Common myeloid progenitor, CD34-positive (primary cell): ENCODE measurements around the gene RNASE2.
"Not testable (repeated sequence)": the region's sequence is repeated elsewhere in the genome, so short reads cannot be mapped to it uniquely, and the experiment has no call there.

Experiments used
- CTCF ChIA-PET: fragments of 350-600 bp; sonication (Branson Sonifier 250); formaldehyde crosslinking; loops from one replicate; lab custom pipeline; 2021; ENCODE audit warnings: antibody characterized with exemption; lab: Charles Lee
- POLR2A ChIA-PET: fragments of 350-600 bp; sonication (Branson Sonifier 250); formaldehyde crosslinking; loops from one replicate; lab custom pipeline; 2021; ENCODE audit warnings: antibody characterized with exemption; lab: Charles Lee
- DNase-seq, 3 donors: peaks; one replicate each; pipeline versions ENCODE4 v3.0.0 to v3.0.0-alpha.2; 2013
- H3K27ac ChIP-seq, 2 experiments: 1 replicate in 1 of 2; 2 replicates in 1 of 2; pipeline ENCODE4 v1.7.0; 2013; ENCODE audit warnings: inconsistent platforms in 2 of 2, low read length in 2 of 2, mild to moderate bottlenecking in 2 of 2, low read depth in 1 of 2, moderate library complexity in 1 of 2; ENCODE audit not compliant: severe bottlenecking in 2 of 2, insufficient read depth in 1 of 2, poor library complexity in 1 of 2
- H3K27me3 ChIP-seq, 5 experiments: replicated peaks in 2 of 5; 1 replicate in 3 of 5; 2 replicates in 2 of 5; pipeline versions ENCODE4 v1.6.1 to v1.7.0; 2013; ENCODE audit warnings: low read length in 4 of 5, mild to moderate bottlenecking in 2 of 5, moderate library complexity in 2 of 5, inconsistent platforms in 1 of 5; ENCODE audit not compliant: insufficient read depth in 5 of 5, control insufficient read depth in 4 of 5
- H3K36me3 ChIP-seq, 4 experiments: 1 replicate in 2 of 4; 2 replicates in 2 of 4; pipeline versions ENCODE4 v1.6.1 to v1.7.0; 2013; ENCODE audit warnings: low read length in 3 of 4, control low read depth in 1 of 4, mild to moderate bottlenecking in 1 of 4; ENCODE audit not compliant: control insufficient read depth in 4 of 4, insufficient read depth in 4 of 4
- H3K4me1 ChIP-seq, 4 experiments: 1 replicate in 3 of 4; 2 replicates in 1 of 4; pipeline versions ENCODE4 v1.6.1 to v1.7.1; 2013; ENCODE audit warnings: low read length in 3 of 4, mild to moderate bottlenecking in 3 of 4, control low read depth in 1 of 4, inconsistent platforms in 1 of 4, moderate library complexity in 1 of 4; ENCODE audit not compliant: control insufficient read depth in 4 of 4, insufficient read depth in 4 of 4; ENCODE audit errors: control extremely low read depth in 1 of 4
- H3K4me3 ChIP-seq, 7 experiments: 1 replicate in 4 of 7; 2 replicates in 3 of 7; pipeline versions ENCODE4 v1.5.1 to v1.7.0; 2013; ENCODE audit warnings: mild to moderate bottlenecking in 7 of 7, low read length in 6 of 7, moderate library complexity in 6 of 7, inconsistent platforms in 2 of 7, low read depth in 2 of 7, control low read depth in 1 of 7; ENCODE audit not compliant: insufficient read depth in 4 of 7, control insufficient read depth in 1 of 7; ENCODE audit errors: extremely low read depth in 1 of 7
- H3K9me3 ChIP-seq, 5 experiments: 1 replicate in 4 of 5; 2 replicates in 1 of 5; pipeline versions ENCODE4 v1.6.1 to v1.7.1; 2013; ENCODE audit warnings: low read length in 4 of 5, mild to moderate bottlenecking in 2 of 5, inconsistent platforms in 1 of 5, low read depth in 1 of 5, moderate library complexity in 1 of 5; ENCODE audit not compliant: control insufficient read depth in 4 of 5, insufficient read depth in 2 of 5; ENCODE audit errors: control extremely low read depth in 1 of 5
- WGBS: methylation state at CpG from one replicate; pipeline ENCODE4 v1.1.5; 2013; ENCODE audit not compliant: insufficient coverage; 5-methylcytosine and 5-hydroxymethylcytosine counted together

Gene RNASE2

DNA sequence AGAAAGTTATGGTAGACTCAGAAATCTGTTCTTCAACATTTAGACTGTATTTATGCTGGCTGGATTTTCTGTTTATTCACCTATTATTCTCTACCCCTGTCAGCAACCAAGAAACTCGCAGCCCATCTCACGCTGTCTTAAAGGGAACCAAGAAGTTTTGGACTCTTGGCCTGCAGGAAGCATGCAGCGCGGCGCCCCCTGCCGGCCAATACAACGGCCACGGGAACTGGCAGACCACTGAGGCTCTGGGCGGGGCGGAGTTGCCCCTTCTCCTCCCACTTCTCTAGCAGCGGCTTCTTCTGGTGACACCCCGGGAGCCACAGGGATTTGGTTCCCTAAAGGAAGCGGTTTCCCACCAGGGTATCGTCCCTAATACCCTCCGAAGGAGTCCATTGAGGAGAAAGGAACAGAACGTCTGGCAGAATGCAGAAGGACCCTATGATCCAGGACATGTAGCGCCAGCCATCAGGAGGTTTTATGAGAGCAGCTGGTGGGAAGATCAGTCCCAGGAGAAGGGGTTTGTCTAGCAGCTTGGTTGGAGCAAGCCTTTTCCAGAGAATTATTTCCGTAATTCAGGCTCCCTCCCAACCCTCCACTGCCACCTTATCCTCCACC lies 21.0 kb upstream of the RNASE2 start:
- Histone ChIP-seq H3K4me1 (no peaks in the 10 kb centered on the region), H3K9me3 (peaks cover 0 to 3% (median 0%) of the 10 kb centered on the region in 5 experiments), H3K4me3 (no peak overlapping the region), H3K36me3 (no peaks in the 10 kb centered on the region), H3K27ac (no peak overlapping the region), H3K27me3 (no peaks in the 10 kb centered on the region)
- peak in 2 of 3 donors; percentile 15 to 31 for DNase-seq
- 71% methylated on average over 15 of the region's 18 CpGs for WGBS
- ChIA-PET CTCF (interaction anchor here (1.2 to 2.1 kb wide), 3 partner anchors 9 to 31 kb away, joined by 3 to 5 read pairs (median 4); partner anchors contain the start of gene RNASE2), POLR2A (no interaction called here)

DNA sequence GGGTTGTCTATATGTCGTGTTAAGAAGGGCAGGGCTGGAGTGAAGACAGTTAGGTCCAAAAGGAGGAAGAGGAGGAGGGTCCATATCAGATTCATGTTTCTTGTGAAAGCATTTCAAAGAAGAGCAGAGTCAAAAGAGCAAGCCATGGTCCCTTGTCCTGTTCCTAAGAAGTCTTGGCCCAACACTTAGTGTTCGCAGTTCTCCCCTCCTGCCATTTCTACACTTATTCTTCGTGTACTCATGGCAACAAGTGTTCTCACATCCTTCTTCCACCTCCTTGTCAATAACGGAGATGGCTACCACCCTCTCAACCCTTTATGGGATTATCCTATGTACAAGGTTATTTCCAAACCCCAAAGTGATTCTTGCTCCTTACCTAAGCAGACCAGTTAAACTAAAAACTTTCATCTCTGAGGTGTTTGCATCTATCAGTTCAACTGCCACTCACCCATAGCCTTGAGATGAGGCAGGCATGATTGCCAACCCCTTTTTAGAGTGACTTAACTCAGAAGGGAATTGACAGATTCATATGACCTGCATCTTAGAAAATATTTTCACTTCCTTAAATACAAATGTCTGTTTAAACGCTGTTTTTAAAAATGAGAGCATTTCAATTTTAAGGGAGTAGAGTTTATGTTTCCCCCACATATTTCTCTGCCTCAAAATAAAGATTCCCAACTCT lies 19.8 kb upstream of the RNASE2 start:
- CTCF ChIA-PET: no interaction called here
- POLR2A ChIA-PET: no interaction called here
- DNase-seq: no peak
- Histone ChIP-seq H3K4me3 (no peak overlapping the region), H3K36me3 (no peaks in the 10 kb centered on the region), H3K9me3 (peaks cover 0 to 3% (median 0%) of the 10 kb centered on the region in 5 experiments), H3K4me1 (no peaks in the 10 kb centered on the region), H3K27ac (no peak overlapping the region), H3K27me3 (no peaks in the 10 kb centered on the region)
- 100% methylated on average over 3 of the region's 5 CpGs for WGBS

GRCh38 chr14:20945146-20945545 lies 10.1 kb upstream of the RNASE2 start:
- 21% methylated on average over 2 of the region's 6 CpGs for WGBS
- H3K9me3 ChIP-seq, H3K27me3 ChIP-seq, H3K36me3 ChIP-seq, CTCF ChIA-PET, H3K4me3 ChIP-seq, POLR2A ChIA-PET, H3K27ac ChIP-seq: not testable (repeated sequence)
- DNase-seq: peak; percentile 58 to 89 (median 76)
- H3K4me1 ChIP-seq: peaks cover 2 to 19% (median 8%) of the 10 kb centered on the region in 4 experiments

GRCh38 chr14:20946707-20947106 lies 8.6 kb upstream of the RNASE2 start:
- peaks cover 2 to 19% (median 8%) of the 10 kb centered on the region in 4 experiments for H3K4me1 ChIP-seq
- DNase-seq, H3K9me3 ChIP-seq, H3K27me3 ChIP-seq, CTCF ChIA-PET, POLR2A ChIA-PET, H3K36me3 ChIP-seq, H3K27ac ChIP-seq, H3K4me3 ChIP-seq: not testable (repeated sequence)
- WGBS: no CpG with 5 or more reads among the region's 9 CpGs

DNA sequence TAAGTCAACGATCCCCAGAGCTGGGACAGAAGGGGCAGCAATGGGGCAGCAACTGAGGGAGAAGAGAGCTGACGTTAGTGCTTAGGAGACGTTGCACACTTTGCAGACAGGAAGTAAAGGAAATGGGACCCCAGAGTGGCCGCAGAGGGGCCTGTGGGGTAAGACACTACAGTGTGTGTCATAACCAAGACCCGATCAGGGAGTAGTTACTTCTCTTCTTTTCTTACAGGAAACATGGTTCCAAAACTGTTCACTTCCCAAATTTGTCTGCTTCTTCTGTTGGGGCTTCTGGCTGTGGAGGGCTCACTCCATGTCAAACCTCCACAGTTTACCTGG lies 219 bp downstream of the RNASE2 start:
- 16% methylated on average over 5 of the region's 5 CpGs for WGBS
- Histone ChIP-seq H3K4me3 (peak overlapping the region in 1 of 7 experiments; percentile 21), H3K4me1 (peaks cover 0 to 37% (median 6%) of the 10 kb centered on the region in 4 experiments)
- H3K9me3 ChIP-seq, H3K36me3 ChIP-seq, H3K27me3 ChIP-seq, H3K27ac ChIP-seq: not testable (repeated sequence)
- ChIA-PET CTCF (interaction anchor here (0.9 to 1.5 kb wide), 3 partner anchors 15 to 22 kb away, joined by 4 read pairs; no protein-coding TSS in a partner anchor), POLR2A (interaction anchor here (0.6 kb wide), 1 partner anchor 186 kb away, joined by 5 read pairs; no protein-coding TSS in a partner anchor)
- DNase-seq: peak in 2 of 3 donors; percentile 33 to 38

- 94% methylated on average over 3 of the region's 11 CpGs for WGBS
- Histone ChIP-seq H3K27ac (no peak overlapping the region), H3K4me1 (peaks cover 0 to 42% (median 7%) of the 10 kb centered on the region in 4 experiments), H3K36me3 (no peaks in the 10 kb centered on the region), H3K27me3 (no peaks in the 10 kb centered on the region), H3K9me3 (no peaks in the 10 kb centered on the region), H3K4me3 (no peak overlapping the region)
- no peak for DNase-seq
- POLR2A ChIA-PET: no interaction called here
- CTCF ChIA-PET: interaction anchor here (0.9 kb wide), 1 partner anchor 15 kb away, joined by 4 read pairs; no protein-coding TSS in a partner anchor
Measured at GRCh38 chr14:20956376-20956976, 1.2 kb downstream of the RNASE2 start.

- H3K27ac ChIP-seq, H3K4me3 ChIP-seq, H3K36me3 ChIP-seq, DNase-seq, POLR2A ChIA-PET, H3K9me3 ChIP-seq, H3K27me3 ChIP-seq: not testable (repeated sequence)
- CTCF ChIA-PET: interaction anchor here (3.0 kb wide), 1 partner anchor 12 kb away, joined by 38 read pairs; no protein-coding TSS in a partner anchor
- peaks cover 0 to 26% (median 7%) of the 10 kb centered on the region in 4 experiments for H3K4me1 ChIP-seq
Measured at GRCh38 chr14:20958946-20959345, 3.7 kb downstream of the RNASE2 start.
